Activated CD8-positive, alpha-beta memory T cell treated with anti-CD3 and anti-CD28 coated beads, Interleukin-2, amount 50 U/mL, for 4 hours (primary cell): ENCODE measurements around the gene C1orf141.
"Not testable (repeated sequence)": the region's sequence is repeated elsewhere in the genome, so short reads cannot be mapped to it uniquely, and the experiment has no call there.

Experiments used
- DNase-seq: peaks from one replicate; pipeline ENCODE4 v3.0.0-alpha.2; 2020

Gene C1orf141

DNA sequence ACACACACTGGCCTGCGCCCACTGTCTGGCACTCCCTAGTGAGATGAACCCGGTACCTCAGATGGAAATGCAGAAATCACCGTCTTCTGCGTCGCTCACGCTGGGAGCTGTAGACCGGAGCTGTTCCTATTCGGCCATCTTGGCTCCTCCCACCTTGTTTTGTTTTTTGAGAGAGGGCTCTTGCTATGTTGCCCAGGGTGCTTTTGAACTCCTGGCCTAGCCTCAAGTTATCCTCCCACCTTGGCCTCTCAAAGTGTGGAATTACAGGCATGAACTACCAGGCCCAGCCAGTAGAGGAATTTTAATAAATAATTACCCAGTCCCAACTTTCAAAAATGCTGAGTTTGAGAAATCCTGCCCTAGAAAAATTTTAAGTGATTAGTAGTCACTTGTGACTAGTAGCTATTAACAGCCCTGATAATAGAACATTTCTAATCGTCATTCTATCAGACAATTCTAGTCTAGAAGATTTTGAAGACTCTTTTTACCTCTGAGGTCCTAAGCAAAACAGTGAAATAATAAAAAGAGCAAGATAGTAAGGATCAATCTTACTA is 49.9 kb downstream of the C1orf141 start:
- no peak for DNase-seq

GRCh38 chr1:67078291-67078690 is 56.5 kb downstream of the C1orf141 start:
- no peak for DNase-seq

GRCh38 chr1:67077593-67077992 is 57.2 kb downstream of the C1orf141 start:
- DNase-seq, result no peak

DNA sequence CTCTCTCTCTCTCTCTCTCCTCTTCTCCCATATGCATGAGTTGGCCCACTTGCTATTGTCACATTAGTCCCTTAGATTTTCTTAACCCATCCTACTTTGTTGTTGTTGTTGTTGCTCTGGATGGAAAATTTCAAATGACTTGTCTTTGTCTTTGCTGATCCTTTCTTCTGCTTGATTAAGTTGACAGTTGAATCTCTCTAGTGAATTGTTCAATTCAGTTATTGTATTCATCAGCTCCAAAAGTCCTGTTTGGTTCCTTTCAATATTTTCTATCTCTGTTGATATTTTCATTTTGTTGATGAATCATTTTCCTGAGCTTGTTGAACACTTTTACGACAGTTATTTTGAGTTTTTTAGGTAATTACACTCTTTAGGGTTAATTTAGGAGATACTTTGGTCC is 62.0 kb downstream of the C1orf141 start:
- no peak for DNase-seq

DNA sequence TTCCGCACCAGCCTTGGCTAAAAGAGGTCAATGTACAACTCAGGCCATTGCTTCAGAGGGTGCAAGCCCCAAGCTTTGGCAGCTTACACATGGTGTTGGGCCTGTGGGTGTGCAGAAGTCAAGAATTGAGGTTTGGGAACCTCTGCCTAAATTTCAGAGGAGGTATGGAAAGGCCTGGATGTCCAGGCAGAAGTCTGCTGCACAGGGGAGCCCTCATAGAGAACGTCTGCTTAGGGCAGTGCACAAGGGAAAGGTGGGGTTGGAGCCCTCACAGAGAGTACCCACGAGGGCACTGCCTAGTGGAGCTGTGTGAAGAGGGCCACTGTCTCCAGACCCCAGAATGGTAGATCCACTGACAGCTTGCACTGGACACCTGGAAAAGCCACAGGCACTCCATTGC is 67.1 kb downstream of the C1orf141 start:
- not testable (repeated sequence) for DNase-seq

DNA sequence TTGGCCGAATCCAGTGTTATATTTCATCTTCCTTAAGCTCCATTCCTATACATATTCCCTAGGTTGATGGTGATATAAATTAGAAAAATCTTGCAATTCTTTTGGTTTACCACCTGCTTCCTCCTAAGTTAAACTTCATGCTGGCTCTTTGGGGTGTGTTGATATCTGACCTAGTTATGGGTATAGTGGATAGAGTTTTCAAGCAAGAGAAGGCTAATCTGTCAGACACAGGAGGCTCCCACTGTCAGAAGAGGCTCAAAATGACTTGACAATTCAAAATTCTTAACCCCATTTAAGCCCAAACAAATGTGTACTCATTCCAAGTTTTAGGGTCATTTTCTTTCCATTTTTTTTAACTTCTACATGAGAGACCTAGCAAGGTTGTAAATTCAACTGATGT is 72.4 kb downstream of the C1orf141 start:
- DNase-seq, result no peak

- no peak for DNase-seq
Measured at GRCh38 chr1:67061266-67061665, 73.5 kb downstream of the C1orf141 start.

DNA sequence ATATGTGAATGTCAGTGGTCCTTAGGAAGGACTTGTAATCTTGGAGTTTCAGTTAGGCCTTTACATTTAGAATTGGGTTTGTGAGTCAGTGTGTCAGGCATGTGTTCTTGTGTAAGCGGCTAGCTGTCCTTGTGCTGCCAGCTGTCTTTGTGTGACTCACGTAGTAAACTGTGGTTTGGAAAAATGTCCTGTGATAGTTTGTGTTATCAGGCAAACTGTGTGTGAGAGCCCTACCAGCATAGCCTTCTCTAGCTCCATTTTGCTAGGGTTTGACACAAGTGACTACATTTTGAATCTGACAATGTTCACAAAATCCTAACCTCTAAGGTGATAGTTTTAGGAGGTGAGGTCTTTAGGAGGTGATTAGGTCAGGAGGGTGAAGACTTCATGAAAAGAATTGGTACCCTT is 74.0 kb downstream of the C1orf141 start:
- no peak for DNase-seq

GRCh38 chr1:67059346-67059745 is 75.4 kb downstream of the C1orf141 start:
- DNase-seq, result no peak

DNA sequence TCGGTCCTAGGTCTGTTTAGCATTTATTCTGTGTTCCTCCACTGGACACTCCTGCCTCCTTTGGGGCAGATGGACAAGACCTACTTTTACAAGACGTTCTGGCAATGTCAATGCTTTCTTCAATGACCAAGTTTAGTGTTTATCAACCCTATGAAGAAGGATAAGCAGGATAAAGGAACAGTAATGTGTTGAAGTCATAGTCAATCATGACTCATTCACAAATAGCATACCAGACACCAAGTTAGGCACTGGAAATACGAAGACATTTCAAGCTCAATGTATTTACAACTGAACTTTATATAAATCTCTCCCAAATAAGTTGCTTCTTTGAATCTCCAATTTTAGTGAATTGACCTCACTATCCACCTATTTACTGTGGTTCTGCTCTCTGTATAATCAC is 76.0 kb downstream of the C1orf141 start:
- DNase-seq, result no peak

DNA sequence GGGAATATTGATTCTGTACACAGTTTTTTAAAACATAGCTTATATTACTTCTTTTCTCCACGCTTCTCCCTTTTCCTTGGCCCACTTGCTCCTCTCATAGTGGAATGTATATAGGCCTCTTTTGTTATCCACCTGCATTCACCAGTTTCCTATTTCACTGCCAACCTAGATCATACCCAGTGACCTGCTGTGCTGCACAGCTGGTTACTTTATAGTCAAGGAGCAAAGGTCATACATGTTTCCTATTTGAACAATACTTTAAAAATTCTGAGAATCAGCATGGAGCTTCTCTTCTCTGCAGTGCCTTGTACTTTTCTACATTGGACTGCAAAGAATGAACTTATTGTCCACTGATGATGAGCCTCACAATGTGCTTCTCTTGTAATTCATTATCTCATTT is 76.5 kb downstream of the C1orf141 start:
- no peak for DNase-seq

GRCh38 chr1:67053785-67054772 is 80.7 kb downstream of the C1orf141 start, which contains the start of gene SLC35D1:
SLC35D1 (minus strand) TSS chr1:67054148; CDS start chr1:67054013, 135 bp downstream.
- DNase-seq, result peak; percentile 77

DNA sequence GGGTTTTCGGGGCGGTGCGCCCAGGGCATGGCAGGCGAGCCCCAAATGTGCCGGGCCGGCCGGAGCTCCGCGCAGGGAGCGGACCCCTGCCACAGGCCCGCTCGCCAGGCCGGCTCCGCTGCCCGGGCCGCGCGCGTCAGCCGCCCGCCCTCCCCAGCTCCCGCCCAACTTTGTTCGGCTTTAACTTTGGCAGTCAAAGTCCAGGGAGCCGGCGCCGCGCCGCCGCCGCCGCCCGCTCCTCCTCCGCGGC is 81.3 kb downstream of the C1orf141 start:
- DNase-seq, result no peak

DNA sequence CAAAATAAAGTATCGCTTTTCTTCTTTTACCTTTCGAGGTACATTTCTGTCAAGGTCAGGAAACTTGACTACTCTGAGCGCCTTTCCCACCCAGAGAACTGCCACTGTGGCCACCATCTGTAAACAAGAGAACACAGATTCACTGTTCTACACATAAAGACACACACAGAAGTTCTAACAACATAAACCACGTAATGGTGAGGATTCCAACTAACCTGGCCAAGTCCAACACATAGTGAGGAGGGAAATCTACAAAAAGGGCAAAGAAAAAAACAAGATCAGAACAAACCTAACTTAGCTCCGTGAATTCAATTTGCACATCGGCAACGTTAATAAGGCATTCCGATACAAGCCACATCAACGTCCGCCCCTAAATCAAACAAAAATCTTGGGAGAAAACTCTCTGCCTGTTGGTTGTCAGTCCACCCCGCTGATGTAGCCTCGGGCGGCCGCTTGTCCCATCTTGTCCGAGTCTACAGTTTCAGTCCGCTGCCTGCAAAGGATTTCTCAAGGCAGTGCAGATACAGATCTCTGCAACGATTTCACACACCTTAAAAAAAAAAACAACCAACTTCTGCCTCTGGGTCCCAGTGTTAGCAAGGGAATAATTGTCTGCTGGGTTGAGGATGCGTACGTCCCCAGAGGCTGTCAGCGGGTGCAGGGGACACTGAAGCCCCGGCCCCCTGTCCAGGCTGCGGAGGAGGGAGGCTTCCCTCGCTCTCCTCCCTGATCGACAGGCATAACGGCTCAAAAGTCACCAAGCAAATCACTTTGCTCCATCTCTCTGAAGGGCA is 81.8 kb downstream of the C1orf141 start:
- DNase-seq, result no peak

DNA sequence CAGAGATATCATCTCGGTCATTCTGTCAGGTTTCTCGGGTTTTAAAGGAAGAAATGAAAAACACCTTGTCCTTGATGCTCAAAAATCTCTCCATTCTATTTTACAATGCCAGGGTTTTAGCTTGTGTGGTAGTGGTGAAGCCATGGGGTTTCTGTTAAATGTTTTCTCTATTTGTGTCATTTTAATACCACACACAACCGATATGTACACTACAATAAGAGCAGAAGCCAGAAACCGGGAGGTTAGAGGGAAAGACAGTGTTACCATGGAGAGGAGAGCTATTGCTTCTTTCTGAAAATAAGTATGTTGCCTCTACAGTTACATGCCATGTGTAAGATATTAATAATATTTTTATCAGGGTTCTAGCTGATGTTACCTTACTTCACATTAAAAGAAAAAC is 83.6 kb downstream of the C1orf141 start:
- no peak for DNase-seq

DNA sequence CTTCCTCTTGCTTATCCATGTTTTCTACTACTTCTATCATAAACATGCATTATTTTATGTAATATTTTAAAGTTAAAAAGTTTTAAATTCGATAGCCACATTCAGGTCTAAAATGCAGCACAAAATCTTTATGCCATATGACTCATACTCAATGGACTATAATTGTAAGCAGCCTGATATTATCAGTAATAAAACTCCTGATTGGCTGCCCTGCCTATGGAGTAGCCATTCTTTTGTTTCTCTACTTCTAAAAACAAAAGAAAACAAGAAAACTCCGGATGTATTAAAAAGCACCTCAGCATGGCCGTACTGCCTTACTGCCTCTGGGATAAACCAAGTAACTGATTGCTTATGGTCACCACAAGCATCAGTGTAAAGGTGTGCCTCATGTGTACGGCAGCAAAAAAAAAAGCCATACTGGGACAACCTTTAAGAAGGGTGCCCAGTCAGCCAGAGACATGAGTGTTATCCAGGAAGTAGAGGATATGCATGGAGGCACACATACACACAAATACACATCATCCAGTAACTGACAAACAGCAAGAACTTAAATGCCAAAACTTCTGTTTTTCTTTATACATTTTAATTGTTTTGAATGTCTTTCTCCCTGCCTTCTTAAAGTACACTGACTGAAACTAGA is 90.0 kb downstream of the C1orf141 start:
- no peak for DNase-seq

GRCh38 chr1:67043366-67043765 is 91.4 kb downstream of the C1orf141 start:
- DNase-seq, result no peak
